GM19328 (cell line): ENCODE data around the gene WWC1.
A peak's percentile ranks its signal among the peaks of the same experiment; 100 is the strongest.

Experiments
- ATAC-seq: cut with Tn5 transposase; IDR thresholded peaks from one replicate; pipeline ENCODE4 v1.9.1; 2021; ENCODE audit warnings: mild to moderate bottlenecking, moderate library complexity; ENCODE audit not compliant: unreplicated experiment

Gene WWC1

DNA sequence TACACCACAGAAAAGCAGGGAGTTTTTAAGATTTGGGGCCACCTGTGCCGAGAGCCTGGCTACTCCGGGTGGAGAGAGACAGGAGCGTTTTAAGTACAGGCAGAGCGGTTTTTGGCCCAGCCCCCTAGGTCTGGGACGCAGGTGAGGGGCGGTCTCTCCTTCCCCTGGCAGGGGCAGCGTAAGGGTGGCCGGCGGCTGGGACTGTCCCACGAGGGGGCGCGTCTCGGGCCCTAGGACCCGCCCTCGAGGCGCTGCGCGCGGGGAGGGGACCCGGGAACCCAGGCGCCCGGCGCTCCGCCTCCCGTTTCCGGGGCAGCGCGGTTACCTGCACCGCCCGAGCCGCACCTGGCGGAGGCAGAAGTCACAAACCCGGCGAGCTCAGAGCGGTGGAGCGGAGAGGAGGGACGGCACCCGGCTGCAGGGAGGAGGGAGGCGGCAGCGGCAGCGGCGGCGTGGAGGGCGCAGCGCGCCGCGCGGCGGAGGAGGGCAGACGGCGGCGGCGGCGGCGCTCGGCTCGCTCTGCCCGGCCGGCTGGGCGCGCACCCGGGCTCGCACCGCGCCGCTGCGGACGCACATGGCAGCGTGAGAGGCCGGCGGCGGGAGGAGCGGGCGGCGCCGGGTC lies at the start of gene WWC1:
Gene WWC1 (plus strand): TSS at position 304 of the 622 bp plus-strand sequence. CDS start 508 bp downstream, outside the sequence.
- peak; percentile 79 for ATAC-seq

DNA sequence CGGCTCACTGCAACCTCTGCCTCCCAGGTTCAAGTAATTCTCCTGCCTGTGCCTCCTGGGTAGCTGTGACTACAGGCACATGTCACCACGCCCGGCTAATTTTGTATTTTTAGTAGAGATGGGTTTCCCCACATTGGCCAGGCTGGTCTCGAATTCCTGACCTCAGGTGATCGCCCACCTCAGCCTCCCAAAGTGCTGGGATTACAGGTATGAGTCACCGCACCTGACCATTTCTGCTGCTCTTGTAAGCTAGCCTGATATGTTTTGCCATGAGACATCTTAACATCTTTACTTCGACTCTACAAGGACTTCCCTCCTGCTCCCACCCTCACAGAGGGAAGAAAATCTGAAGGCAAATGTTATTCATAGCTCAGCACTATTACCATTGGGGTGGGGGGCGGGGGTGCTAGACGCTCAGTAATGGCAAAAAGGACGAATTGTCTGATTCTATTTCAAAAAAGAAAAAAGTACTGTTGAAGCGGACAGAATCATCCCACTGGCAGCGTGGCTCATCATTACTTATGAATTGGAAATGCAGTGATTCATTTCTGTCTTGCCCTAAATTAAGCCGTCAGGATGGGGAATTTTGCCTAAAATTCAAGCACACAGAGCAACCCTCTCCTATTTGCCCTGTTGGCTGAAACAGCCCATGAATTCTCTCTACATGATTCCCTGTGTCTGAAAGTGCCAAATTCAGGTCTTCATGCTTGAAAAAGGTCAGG lies 46.4 kb upstream of the WWC1 start:
- ATAC-seq, result no peak

DNA sequence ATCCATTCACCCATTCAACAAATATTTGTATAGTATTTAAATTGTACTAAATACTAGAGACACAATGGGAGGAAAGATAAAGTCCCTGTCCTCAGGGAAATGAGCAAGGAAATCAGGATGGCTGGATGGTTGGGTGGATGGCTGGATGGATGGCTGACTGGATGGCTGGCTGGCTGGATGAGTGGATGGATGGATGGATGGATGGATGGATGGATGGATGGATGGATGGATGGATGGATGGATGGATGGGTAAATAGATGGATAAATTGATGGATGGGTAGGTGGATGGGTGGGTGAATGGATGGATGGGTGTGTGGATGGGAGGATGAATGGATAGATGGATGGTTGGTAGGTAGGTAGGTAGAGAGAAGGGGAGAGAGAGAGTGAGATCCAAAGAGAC lies 41.5 kb upstream of the WWC1 start:
- no peak for ATAC-seq

DNA sequence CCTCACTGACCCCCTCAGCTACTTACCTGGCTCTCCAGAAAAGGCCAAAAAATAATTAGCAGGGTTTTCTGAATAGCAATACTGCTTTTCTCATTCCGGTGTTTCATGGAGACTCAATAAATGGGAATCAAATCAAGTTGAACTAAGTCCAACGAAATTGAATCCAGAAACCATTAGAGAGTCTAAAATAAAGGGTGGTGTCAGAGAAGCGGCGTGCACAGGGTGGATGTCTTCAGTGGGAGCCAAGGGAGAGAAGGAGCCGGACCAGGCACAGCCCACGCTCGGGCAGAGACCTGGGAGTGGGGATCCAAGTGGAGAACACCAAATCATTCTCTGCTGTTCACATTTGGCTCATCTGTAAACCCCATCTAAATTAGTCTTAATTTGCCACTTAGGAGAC lies 40.2 kb upstream of the WWC1 start:
- ATAC-seq, result no peak

DNA sequence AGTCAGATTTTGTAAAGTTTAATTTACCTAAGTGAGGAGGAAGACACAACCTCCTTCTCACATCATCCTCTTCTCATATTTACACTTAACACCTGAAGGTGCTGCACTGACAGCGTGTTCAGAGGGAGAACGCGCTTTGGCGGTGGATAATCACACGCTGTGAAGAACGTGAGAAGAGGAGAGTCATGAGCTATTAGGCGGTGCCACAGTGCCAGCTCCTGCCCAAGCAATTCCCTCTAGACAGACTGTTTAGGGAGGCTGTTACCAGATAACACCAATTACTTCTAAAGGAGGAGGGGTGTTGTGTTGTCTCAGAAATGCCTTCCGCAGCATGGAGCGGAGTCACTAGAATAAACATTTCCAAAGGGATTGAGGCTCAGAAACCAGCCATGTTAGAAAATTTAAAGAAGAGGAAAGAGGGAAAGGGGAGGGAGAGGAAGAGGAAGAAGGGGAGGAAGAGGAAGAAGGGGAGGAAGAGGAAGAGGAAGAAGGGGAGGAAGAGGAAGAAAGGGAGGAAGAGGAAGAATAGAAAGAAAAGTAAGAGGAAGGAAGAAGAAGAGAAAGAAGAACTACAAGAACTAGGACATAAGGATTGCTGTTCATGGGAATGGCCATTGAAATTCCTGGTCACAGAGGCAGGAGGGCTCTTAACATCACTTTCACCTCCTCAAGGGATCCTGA lies 37.3 kb upstream of the WWC1 start:
- ATAC-seq, result no peak

DNA sequence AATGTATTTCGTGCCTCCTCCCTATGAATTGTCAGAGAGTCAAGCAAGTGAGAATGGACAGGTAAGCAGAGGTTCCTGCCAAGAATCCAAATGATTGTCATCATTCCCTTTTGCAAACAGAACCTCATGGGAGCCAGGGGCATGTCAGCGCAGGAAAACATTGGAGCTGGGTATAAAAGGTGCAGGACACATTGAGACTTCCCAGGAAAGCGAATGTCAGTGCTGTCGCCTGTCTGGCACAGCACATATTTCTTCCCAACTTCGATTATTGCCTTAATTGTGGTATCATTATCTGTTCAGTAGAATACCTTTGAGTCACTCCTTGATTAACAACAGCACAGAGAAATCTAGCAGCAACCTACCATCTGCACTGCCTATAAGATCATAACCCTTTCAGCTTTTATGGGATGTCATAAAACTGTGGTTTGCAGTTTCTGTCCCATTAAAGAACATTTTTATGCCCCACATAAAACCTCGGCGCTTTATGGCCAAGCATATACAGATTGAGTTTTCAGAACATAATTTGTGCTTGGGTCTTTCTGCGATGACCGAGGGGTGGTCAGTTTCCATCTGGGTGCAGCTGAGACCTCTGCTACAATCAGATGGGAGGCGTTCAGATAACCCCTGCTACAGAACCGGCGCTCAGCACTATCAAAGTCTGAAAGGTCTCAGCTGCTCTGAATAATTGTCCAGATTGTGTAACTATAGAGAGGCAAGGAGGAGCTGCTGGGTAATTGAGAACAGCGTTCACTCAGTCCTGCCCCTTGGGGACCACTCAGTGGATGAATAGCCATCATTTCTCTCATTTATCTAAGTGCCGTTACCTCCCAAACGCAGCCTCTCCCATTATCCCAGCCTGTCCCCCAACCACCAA lies 30.9 kb upstream of the WWC1 start:
- no peak for ATAC-seq

DNA sequence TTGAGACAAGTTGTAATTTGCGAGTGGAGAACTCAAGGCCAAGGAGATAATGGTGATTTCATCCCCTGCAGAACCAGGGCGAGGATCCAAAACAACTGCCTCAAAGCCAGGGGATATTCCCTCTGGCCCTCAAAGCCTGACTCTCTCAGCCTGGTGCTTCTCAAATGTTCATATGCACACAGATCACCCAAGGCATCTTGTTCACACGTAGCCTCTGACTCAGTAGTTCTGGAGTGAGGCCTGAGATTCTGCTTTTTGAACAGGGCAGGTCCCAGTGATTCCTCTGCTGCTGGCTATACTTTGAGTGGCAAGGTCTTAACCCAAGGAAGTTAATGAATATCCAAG lies 30.2 kb upstream of the WWC1 start:
- ATAC-seq, result no peak

DNA sequence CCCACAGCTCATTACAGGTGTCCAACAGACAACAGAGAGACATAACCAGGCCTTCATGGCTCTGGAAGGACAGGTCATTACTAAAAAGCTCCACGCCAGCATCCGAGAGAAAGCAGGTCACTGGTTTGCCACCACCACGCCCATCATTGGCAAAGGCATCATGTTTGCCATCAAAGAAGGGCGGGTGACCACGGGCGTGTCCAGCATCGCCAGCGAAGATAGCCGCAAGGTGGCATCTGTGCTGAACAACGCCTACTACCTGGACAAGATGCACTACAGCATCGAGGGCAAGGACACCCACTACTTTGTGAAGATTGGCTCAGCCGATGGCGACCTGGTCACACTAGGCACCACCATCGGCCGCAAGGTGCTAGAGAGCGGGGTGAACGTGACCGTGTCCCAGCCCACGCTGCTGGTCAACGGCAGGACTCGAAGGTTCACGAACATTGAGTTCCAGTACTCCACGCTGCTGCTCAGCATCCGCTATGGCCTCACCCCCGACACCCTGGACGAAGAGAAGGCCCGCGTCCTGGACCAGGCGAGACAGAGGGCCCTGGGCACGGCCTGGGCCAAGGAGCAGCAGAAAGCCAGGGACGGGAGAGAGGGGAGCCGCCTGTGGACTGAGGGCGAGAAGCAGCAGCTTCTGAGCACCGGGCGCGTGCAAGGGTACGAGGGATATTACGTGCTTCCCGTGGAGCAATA lies 29.3 kb upstream of the WWC1 start:
- no peak for ATAC-seq

DNA sequence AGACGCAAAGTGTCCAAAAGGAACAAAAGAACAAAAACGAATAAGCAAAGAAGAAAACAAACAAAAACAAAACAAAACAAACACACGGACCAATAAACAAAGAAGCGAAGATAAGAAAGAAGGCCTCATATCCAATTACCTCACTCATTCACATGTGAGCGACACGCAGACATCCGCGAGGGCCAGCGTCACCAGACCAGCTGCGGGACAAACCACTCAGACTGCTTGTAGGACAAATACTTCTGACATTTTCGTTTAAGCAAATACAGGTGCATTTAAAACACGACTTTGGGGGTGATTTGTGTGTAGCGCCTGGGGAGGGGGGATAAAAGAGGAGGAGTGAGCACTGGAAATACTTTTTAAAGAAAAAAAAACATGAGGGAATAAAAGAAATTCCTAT lies 28.3 kb upstream of the WWC1 start:
- ATAC-seq, result no peak

DNA sequence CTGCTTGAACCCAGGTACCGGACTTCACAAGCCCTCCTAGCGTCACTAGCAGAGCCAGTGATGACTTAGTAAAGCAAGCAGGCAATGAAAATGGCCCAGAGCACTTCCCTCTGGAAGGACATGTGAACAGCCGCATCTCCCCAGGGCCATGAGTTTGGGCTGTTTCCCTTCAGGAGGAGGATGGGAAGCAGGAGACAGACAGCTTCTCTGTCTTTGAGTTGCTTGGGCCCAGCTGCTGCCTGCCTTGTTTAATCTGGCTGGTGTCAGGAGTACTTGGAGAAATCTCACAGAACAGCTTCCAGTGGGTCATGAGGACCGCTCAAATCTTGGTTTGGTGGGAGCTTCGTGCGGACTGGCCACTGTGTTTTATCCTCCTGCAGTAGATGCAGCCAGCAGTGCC lies 25.4 kb upstream of the WWC1 start:
- ATAC-seq, result no peak

DNA sequence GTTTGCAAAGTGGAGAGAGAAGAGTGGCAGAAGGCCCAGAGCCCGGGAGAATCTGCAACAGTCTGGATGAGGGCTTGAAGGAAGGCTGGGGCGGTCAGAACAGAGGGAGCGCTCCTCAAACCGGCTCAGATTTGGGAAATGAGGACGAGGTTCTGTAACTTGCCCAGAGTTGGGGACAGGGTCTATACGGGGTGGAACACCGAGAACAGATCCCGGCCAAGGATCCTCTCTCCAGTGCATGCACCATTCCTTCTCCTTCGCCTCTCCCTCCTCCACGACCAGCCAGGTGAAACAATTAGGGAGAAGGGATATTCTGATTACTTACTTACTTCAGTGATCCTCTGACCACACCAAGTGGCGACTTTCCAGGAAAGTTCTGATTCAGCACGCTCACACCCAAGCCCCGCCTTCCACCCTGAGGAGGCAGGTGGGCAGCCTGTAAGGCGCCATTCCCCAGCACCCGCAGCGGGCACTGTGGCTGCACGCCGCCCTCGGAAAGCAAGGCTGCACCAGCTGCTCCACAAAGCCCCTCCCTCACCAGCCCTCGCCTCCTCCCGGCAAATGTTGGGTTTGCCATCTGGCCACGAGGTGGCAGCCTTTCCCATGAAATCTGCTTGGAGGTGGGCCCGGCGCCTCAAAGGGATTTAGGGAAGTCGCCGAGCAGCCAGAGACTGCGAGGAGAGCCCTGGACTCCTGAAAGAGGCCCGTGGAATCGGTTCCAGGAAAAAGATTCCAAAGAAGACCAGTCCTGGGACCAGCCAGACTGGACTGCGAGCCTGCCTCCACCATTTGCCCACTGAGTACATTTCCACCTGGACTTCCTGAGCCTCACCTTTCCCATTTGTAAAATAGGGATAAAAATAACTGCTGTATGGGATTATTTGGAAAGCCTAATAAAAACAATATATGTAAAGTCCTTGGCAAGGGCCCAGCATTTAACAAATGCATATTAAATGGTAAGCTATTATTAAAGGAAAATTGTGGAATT lies 22.2 kb upstream of the WWC1 start:
- ATAC-seq, result peak; percentile 78

DNA sequence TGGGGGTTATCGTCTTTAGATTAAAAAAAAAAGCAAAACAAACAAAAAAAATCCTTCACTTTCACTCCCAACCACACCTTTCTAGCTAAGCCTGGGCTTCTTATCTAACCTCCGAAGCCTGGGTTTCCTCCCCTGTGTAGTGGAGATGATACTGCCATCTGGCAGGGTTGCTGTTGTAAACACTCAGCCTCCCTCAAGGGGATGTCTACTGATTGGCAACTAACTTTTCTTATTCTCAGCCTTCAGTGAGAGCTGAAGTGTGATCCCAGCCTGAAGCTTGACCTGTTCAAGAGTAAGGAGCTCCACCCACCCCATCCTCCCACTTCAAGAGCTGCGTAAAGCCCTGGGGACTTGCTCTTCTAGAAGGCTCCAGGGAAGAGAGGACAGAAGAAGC lies 21.5 kb upstream of the WWC1 start:
- no peak for ATAC-seq

DNA sequence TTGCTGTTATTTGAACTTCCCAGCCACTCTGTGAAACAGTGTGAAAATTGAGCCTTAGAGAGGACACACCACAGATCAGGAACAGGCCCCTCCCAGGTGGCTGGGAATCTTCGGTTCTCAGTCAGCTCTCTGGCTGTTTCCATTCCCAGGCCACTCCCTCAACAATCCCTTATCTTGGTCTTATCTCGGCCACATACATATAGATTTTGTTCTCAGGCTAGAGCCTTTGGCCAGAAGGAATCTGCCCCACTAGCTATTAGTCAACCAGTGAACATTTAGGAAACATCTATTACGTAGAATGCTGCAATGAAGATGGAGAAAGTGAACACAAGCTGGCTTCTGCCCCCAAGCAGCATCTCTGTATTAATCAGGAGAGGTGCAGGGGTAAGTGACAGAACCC lies 21.0 kb upstream of the WWC1 start:
- no peak for ATAC-seq

DNA sequence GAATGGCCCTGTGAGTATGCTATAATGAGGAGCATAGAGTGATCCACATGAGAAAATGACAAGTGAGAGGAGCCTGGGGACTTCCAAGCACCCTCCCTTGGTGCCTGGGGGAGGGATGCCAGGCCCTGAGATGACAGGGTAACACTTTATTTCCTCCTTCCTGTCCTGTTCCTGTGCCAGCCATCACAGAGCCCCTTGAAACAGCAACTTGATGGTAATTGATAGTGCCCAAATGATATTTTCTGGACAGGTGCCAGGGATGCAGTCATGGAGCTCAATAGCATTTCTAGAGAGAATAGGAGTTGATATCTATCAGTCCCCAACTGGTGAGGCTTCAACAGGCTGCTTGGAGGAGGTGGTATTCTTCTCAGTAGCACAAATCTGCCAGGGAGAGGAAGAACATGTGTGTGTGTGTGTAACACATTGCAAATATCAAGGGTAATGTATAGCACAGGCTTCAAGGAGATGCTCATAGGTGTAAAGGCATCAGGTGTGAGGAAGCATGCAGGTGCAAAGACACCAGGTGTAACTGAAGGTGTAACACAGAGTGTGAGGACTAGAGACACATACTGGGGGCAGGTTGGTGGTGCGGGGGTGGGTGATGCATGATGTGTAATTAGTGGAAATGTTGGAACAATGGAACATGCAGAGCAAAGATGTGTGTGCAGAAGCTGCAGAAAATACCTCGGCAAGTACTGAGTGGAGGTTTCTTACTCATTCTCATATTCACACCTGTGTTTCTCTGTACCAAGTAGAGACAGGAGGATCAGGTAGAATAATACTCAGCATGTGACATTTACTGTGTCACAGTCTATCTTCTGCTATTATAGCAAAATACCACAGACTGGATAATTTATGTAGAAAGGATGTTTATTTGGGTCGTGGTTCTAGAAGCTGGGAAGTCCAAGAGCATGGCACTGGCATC lies 18.1 kb upstream of the WWC1 start:
- ATAC-seq, result no peak

DNA sequence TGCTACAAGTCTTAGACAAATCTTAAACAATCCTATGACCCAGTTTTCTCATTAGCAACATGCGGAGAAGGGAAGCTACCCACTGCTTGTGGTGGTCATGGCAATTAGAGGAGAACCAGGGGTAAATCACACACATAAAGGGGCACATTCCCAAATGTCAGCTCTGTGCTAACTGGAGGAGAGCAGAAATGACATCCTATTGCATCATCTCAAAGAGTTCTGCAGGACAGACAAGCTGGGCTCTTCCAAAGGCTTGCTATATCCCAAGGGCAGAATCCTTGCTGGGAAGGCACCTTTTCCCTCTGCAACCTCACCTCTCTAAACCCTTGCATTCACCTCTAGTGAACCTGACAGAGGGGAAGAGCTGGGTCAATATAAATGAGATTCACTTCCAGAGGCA lies 17.0 kb upstream of the WWC1 start:
- no peak for ATAC-seq

DNA sequence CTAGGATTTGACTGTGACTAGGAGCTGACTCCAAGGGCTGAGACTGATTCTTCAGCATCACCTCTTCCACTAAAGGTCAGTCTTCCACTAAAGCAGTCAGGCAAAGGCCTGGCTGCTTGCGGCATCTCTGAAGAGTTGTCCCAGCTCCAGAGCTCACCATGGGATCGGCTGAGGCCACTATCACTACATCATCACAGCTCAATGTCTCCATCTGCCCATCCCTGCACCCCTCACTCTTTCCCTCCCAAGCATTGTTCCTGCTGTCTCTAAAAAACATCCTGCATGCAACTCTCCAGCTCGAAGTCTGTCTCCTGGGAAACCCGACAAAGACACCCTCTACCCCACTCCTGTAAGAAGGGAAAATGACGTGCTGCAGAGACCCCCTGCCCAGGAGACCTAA lies 15.5 kb upstream of the WWC1 start:
- ATAC-seq, result no peak

DNA sequence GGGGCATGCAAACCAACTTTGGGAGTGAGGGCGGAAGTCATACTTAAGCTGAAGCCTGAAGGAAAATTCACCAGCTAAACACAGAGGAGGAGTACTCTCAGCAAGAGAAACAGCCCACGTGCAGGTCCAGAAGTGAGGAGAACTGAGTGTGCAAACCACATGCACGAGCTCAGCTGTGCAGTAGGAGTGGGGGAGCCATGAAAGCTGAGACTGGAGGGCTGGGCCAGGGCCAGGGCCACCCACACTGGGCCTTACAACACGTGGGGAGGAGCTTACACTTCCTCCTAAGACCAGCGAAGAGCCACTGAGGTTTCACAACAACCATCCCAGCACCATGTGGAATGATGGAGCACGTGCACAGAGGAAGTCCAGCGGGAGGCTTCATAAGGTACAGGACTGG lies 9.3 kb upstream of the WWC1 start:
- no peak for ATAC-seq

DNA sequence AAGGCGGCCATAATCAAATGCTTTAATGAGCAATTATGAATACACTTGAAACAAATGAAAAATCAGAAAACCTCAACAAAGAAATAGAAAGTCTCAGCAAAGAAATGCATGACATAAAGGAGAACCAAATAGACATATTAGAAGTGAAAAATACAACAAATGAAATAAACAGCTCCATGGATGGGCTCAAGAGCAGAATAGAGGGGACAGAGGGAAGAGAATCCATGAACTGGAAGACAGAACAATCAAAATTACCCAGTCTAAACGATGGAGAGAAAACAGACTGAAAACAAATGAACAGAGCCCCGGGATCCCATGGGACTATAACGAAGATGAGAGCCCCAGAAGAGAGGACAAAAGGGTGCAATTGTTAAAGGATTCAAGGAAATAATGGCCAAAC lies 6.6 kb upstream of the WWC1 start:
- ATAC-seq, result no peak

DNA sequence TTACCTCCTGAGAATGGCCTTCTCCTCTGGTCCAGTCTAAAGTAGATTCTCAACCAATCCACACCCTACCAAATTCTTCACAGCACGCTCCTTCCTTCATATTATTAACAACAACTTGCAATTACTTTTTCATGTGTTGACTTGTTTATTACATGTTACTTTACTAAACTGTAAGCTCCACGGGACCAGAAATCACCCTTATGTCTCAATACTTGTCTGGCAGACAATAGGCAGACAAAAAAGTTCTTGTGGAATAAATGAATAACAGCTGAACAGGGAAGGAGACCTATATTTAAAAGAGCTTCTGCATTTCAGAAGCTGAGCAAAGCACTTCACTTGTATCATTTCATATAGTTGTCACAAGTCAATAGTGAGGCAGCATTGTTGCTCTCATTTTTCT lies 5.7 kb upstream of the WWC1 start:
- ATAC-seq, result no peak
